Measurements from ENCODE around the gene POFUT2. TPM values are rescaled to one million over a fixed set of nuclear protein-coding genes. Genes with fewer than 3 reads are reported as not detected.
"Not testable (repeated sequence)": the region's sequence is repeated elsewhere in the genome, so short reads cannot be mapped to it uniquely, and the experiment has no call there.

POFUT2 gene
- total RNA-seq, 4 donors from 2014 or later, result 6.2 to 49.7 (median 24.6) TPM

DNA sequence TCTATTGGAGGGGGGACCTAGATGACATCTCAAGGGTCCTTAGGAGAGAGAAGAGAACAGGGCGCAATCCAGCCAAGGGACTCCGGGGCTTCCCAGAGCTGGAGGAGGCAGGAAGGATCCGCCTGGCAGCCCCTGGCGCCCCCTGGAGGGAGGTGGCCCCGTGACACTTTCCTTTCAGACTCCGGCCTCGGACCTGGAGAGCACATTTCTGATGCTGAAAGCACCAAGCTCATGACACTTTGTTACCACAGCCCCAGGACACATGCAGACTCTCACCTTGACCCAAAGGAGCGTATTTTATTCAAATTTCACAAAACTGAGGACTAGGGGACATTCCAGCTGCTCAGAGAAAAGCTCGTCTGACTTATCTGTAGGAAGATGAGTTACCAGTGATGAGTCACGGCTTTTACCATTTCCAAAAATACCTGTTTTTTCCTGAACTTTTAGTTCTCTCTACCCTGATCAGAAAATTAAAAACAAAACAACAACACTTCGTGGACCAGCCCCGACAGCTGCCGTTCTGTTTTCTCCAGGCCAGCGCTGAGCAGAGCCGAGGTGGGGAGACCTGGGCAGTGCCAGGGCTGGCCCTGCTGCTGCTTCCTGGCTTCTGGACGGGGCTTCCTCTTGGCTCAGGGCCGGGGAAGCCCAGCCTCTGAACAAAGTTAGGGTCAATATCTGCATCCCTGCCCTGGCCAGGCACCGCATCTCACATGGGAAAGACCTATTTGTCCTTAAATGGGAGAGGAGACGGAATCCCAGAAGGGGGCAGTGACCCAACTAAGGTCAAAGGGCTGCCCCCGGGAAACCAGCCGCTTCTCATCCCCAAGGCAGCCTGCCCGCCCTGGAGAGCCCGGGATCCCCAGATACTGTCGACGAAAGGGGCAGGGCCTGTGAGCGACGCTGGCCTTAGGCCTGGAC lies 21.6 kb upstream of the POFUT2 start:
- intact Hi-C loops (cut with DNase I; ENCODE audit: low total_unique reads), result no loop called here

DNA sequence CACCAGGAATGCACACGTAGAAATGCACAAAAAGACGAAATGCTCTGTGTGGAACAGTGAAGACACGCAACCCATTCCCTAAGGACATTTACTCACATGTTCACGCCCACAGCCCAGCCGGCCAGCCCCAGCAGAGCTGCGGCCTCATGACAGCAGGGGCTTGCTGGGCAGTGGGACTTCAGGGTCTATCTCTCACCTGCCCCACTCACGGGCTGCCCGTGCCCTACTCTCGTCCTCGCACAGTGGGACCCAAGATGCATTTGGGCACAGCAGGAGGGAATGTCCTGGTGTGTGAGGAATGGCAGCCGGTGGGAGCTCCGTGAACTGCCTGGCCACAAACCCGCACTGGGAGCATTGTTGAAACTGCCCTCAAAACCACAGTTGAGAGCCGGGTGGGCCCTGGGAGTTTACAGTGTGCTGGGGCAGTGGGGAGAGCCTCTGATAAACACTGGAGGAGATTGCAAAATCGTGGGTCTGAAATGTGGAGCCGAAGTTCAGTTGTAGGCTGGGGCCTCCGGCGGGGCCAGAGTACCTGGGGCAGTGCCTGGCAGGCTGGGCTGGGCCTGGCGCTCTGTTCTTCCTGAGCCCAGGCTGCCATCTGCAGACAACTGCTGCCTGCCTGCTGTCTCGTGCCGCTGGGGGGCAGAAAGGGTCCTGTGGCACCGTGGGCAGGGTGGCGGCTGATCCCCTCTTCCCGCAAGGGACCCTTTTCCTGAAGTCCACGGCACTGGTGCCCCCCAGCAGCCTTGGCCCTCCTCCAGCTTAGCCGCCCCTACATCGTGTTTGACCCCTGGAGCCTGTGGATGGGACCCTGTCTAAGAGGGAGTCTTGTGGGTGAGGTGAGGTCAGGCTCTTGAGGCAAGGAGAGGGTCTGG lies 20.7 kb upstream of the POFUT2 start:
- TF ChIP-seq, protein P1, sequence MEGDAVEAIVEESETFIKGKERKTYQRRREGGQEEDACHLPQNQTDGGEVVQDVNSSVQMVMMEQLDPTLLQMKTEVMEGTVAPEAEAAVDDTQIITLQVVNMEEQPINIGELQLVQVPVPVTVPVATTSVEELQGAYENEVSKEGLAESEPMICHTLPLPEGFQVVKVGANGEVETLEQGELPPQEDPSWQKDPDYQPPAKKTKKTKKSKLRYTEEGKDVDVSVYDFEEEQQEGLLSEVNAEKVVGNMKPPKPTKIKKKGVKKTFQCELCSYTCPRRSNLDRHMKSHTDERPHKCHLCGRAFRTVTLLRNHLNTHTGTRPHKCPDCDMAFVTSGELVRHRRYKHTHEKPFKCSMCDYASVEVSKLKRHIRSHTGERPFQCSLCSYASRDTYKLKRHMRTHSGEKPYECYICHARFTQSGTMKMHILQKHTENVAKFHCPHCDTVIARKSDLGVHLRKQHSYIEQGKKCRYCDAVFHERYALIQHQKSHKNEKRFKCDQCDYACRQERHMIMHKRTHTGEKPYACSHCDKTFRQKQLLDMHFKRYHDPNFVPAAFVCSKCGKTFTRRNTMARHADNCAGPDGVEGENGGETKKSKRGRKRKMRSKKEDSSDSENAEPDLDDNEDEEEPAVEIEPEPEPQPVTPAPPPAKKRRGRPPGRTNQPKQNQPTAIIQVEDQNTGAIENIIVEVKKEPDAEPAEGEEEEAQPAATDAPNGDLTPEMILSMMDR (IDR thresholded peaks at IDR 0.05), result no peak
- TF ChIP-seq POLR2A (IDR thresholded peaks at IDR 0.05), result no peak
- Histone ChIP-seq H3K4me1 (peaks cover 10 to 26% of the 10 kb centered on the region in 2 donors), H3K27ac (peak overlapping the region; percentile 62 to 74), H3K4me3 (no peak overlapping the region), H3K27me3 (no peaks in the 10 kb centered on the region), H3K36me3 (no peaks in the 10 kb centered on the region), H3K9me3 (no peaks in the 10 kb centered on the region)
- intact Hi-C loops (cut with DNase I; ENCODE audit: low total_unique reads), result no loop called here
- peak in 1 of 2 donors; percentile 42 for DNase-seq

More for the DNA sequence above, 21.6 kb upstream of the POFUT2 start:
- no peaks in the 10 kb centered on the region for H3K9me3 ChIP-seq
- no peak overlapping the region for H3K4me3 ChIP-seq
- H3K4me1 ChIP-seq, result peaks cover 10 to 26% of the 10 kb centered on the region in 2 donors
- no peaks in the 10 kb centered on the region for H3K36me3 ChIP-seq
- TF ChIP-seq POLR2A (IDR thresholded peaks at IDR 0.05), result no peak
- TF ChIP-seq, protein P1 (IDR thresholded peaks at IDR 0.05), result peak; percentile 34 to 60 (median 49)
- no peaks in the 10 kb centered on the region for H3K27me3 ChIP-seq
- DNase-seq, result peak in 1 of 2 donors; percentile 73
- peak overlapping the region; percentile 62 to 74 for H3K27ac ChIP-seq

DNA sequence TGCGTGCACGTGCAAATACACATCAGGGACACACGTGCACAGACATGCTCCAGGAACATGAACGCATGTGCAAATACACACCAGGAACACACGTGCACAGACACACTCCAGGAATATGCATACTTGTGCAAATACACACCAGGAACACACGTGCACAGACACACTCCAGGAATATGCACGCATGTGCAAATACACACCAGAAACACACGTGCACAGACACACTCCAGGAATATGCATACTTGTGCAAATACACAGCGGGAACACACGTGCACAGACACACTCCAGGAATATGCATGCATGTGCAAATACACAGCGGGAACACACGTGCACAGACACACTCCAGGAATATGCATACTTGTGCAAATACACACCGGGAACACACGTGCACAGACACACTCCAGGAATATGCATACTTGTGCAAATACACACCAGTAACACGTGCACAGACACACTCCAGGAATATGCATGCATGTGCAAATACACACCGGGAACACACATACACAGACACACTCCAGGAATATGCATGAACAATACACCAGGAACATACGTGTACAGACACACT lies 20.0 kb upstream of the POFUT2 start:
- DNase-seq; H3K27me3 ChIP-seq; intact Hi-C loops (cut with DNase I; ENCODE audit: low total_unique reads); H3K4me3 ChIP-seq; H3K9me3 ChIP-seq; H3K36me3 ChIP-seq: not testable (repeated sequence)
- peak overlapping the region in 1 of 2 donors; percentile 59 for H3K27ac ChIP-seq
- peaks cover 10 to 26% of the 10 kb centered on the region in 2 donors for H3K4me1 ChIP-seq

DNA sequence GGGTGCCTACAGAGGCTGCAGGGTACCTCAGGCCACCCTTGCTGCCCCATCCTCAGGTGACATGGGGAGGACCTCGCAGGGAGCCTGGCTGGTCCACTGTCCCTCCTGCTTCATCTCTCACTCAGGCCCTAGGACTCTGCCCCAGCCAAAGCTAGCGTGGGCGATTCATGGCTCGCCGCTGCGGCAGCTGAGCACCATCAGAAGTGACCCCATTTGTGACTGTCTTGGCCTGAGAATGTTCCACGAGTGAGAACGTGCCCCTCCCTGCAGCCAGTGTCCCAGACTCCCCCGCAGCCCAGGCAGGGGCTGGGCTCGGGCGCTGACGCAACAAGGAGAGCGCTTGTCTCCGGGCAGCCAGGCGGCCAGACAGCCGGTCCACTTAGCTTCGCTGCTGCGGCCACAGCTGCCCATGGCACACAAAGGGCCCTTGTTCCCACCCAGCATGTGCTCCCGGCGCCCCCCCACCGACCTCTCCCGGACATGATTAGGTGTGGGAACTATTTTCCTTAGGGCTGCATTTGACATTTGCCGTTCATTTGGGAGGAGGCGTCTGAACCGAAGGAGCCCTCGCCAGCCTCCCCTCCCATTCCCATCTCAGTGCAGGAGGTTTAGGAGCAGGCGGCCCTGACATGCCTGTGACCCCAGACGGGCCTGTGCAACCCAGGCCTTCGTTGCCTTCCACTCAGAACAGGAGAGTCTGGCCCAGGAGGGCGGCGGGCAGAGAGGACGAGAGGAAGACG lies 19.3 kb upstream of the POFUT2 start:
- Histone ChIP-seq H3K4me3 (peak overlapping the region in 1 of 2 donors; percentile 17), H3K36me3 (no peaks in the 10 kb centered on the region), H3K4me1 (peaks cover 10 to 29% of the 10 kb centered on the region in 2 donors), H3K27me3 (no peaks in the 10 kb centered on the region), H3K27ac (peak overlapping the region; percentile 44 to 75), H3K9me3 (no peaks in the 10 kb centered on the region)
- intact Hi-C loops (cut with DNase I; ENCODE audit: low total_unique reads), result no loop called here
- peak; percentile 87 to 92 for DNase-seq
- TF ChIP-seq POLR2A (IDR thresholded peaks at IDR 0.05), result peak in 1 of 2 donors; percentile 30
- TF ChIP-seq, protein P1 (IDR thresholded peaks at IDR 0.05), result peak in 2 of 4 experiments; percentile 19 to 29

DNA sequence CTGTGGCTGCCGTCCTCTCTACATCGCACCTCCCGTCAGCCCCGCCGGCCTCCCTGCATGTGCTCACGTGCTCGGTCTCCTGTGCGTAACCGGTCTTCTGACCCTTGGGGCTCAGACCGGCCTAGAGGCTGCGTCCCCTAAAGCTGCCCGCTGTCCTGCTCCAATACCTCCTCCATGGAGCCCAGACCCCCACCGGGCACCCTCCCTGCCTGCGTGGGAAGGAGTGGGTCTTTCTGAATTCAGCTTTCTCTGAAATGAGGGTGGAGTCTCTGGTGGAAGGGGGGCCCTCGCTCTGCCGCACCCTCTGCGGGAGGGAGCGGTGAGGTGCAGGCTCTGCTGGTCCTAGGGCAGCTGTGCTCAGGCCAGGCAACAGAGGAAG lies 18.7 kb upstream of the POFUT2 start:
- Histone ChIP-seq H3K4me1 (peaks cover 10 to 35% of the 10 kb centered on the region in 2 donors), H3K4me3 (no peak overlapping the region)

More for the DNA sequence above, 18.7 kb upstream of the POFUT2 start:
- no peak for TF ChIP-seq POLR2A (IDR thresholded peaks at IDR 0.05)
- TF ChIP-seq, protein P1 (IDR thresholded peaks at IDR 0.05), result no peak
- DNase-seq, result no peak
- intact Hi-C loops (cut with DNase I; ENCODE audit: low total_unique reads), result no loop called here
- Histone ChIP-seq H3K27me3 (no peaks in the 10 kb centered on the region), H3K27ac (peak overlapping the region; percentile 44 to 75), H3K36me3 (no peaks in the 10 kb centered on the region), H3K9me3 (no peaks in the 10 kb centered on the region)
